GM21367 (cell line): ENCODE results near the gene ANKRD13D.

ENCODE experiments used
- ATAC-seq: cut with Tn5 transposase; IDR thresholded peaks from one replicate; pipeline ENCODE4 v1.9.1; 2021; ENCODE audit not compliant: unreplicated experiment

The ANKRD13D gene

DNA sequence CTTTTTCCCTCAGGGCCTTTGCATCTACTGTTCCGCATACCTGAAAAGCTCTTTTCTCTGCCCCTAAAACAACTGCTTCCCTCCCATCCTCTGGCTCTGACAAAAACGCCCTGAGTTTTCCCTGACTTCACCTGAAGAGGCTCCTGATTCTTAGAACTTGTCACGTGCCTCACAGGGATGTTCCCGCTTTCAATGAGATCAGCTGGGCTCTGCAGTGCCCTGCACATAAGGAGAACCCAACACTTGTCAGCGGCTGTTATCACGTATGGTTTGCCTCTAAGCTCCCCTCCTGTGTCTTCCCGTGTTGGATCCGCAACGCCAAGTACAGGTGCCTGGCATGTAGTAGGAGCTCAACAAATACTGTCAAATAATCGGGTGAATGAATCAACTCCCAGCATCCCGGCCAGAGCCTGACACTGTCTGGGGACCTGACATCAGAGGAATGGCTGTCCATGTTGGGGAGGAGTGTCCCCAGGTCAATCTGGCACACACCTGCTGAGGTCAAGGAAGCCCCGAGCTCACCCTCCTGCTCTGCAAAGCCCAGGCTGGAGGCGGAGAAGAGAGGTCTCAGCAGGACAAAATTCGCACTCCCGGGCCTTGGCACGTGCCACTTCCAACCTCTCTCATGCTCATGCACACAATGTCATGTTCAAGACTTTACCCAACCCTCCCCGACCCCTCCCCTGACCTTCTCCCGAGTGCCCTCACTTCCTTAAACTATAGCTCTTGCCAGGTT lies 27.0 kb upstream of the ANKRD13D start:
- no peak for ATAC-seq

DNA sequence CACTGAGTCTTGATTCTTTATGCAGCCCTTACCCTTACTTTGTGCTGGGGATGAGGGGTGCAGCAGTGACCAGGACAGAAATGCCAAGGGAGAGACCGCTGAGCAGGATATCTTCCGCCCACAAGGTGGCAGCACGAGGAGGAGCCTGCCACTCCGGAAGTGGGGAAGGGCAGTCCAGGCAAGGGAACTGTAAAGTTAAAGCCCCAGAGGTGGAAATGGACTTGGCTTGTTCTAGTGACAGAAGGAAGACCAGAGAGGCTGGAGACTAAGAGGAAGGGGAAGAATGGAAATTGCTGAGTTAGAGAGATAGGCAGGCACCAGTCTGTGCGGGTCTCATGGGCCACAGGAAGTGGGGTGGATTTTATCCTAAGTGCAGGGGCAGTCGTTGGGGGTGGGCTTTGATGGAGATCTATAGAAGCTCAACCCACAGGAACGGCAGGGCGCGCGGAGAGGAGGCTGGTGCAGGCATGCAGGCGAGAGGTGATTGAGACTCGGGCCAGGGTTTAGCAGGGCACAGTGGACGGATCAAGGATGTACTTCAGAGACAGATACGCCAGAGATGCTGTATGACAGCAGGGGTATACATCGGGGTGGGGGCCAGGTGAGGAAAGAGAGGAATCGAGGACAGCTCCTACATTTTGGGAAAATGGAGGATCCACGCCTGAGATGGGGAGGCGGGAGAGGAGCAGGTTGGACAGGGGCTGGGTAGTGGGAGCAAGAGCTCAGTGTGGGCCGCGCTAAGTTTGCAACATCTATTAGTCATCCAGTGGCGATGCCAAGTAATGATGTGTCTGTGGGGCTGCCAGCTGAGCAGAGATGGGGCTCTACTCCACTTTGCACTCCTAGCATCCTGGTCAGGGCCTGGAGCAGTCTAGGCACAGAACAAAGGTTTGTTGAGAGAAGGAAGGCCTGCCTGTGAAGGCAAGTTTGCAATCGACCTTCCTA lies 26.1 kb upstream of the ANKRD13D start:
- ATAC-seq, result no peak

DNA sequence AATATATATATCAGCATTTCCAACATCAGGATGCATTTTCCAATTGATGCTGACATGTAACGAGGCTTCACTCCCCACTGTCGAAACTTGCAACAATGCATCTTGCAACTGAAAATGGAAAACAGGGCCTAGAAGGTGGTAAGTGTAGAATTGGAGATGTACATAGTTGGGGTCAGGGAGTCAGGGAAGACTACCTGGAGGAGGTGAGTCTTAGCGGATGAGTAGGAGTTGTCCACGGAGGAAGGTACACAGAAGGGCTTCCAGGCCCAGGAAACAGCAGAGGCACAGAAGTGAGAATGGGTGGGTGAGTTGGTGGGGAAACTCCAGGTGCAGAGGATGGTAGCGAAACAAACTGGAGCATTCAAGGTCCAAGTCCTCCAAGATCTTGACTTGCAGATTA lies 24.8 kb upstream of the ANKRD13D start:
- no peak for ATAC-seq

DNA sequence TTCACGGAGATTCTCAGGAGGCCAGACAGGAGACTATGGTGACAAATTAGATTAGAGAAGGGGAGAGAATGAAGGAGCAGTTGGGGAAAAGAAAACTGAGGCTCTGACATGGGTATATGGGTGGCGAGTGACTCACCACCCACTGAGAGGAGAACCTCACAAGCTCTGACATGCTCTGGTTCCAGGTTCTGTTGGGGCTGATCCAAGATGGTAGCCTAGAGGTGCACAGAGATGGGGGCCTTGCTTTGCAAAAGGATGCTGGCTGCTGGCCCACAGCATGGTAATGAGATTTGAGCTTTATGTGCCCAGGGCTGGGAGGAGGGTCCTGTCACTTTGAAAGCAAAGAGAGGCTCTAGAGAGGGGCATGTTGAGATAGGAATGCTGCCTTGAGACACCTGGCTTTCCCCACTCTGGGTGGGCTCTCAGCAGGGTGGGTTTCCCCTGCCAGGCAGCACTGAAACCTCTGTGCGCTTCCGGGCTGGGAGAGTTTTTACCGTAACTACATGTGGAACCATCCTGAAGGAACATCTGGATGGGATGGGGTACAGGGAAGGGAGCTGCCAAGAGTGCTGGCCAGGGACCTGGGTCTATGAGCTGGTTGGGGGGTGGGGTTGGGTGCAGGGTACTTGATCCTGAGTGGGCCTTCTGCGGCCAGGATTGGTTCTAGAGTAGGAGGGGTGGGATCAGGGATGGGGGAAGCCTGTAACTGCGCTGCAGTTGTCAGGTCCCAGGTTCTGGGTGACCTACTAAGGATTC lies 24.0 kb upstream of the ANKRD13D start:
- no peak for ATAC-seq

DNA sequence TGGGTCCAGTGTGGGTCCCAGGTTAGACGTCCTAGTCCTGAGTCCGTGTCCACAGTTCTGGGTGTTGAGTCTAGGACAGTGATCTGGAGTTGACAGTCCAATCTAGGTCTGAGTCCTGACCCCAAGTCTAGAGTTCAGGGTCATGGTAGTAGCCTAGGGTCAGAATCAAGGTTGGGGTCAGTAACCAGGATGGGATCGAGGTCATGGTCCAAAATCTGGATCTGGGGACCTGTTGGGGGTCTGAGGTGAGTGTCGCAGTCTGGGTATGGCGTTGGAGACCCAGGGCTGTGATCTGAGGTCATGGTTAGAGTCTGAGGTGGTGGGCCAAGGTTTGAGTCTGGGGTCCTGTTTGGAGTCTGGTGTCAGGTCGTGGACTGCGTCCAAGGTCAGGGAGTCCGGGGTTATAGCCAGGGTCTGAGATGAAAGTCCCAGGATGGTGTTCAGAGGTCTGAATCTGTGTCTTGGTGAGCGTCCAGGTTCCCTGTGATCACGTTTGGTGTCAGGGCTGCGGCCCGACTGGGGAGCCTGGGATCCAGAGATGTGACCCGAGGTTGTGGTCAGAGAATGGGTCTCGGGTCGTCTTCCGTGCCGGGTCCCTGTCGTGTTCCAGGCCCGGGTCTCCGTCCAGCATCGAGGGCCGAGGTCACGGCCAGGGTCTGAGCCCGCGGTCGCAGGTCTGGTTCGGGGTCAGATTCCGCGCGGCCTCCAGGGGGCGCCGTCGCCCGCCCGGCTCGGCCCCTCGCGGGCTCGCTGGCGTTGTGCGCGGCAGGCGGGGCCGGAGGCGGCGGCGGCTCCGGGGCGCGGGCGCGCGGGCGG lies 23.3 kb upstream of the ANKRD13D start:
- ATAC-seq, result no peak

DNA sequence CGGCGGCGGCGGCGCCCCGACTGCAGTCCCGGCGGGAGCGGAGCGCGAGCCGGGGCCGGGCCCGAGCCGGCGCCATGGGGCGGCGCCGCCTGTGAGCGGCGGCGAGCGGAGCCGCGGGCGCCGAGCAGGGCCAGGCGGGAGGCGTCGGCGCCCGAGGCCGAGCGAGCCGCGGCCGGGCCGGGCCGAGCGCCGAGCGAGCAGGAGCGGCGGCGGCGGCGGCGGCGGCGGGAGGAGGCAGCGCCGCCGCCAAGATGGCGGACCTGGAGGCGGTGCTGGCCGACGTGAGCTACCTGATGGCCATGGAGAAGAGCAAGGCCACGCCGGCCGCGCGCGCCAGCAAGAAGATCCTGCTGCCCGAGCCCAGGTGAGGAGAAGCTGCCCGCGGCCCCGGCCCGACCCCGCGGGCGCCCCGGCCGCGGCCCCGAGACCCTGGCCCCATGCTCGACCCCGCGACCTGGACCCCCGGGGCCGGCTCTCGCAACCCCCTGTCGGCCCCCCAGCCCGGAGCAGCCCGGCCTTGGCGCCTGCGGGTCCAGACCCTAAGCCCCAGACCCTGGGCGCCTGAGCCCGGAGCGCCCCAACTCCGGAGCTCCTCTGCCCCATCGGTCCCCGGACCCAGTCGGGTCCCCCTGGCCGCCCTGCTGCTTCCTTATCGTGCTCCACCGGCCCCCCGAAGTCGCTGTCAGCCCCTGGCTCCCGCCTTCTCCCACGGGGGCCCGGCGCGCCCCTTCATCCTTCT lies 22.5 kb upstream of the ANKRD13D start, which contains the start of gene GRK2:
Gene GRK2 (plus strand): TSS at position 25 of the 739 bp plus-strand sequence. CDS start 227 bp downstream, at position 252.
- no peak for ATAC-seq

DNA sequence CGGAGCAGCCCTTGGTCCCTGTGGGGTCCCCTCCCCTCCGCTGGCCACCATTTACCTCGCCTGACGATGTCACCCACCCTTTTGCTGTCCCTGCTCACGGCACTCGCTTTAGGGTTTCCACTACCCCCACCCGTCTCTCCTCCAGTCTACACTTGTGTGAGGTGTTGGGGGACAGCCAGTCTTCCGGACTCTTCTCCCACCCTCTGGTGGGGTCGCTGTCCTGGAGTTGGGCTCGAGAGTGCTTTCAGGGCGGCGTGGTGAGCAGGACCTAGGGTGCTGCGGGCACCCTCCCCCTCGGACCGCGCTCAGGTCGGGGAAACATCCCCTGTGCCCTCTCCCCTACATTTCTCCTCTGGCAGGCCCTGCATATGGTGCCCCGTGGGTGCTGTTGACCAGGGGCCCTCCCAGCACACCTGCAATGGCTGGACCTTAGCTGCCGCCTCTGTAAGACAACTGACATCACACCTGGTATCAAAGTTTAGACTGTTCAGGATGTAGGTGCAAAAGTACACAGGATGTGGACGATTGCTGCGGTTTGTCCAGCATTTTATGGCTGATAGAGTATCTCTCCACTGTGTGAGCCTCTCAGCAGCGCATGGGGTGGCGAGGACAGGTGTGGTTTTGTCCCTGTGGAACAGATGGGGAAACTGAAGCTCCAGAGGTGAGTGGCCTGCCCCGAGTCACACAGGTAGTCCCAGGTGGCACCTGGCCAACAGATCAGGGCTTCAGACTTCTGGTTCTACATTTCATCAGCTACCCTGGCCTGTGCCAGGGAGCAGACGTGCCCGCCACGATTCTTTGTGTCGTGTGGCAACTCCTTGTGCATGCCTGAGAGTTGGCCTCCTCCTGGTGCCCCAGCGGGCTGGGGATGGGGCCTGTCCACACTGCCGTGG lies 21.7 kb upstream of the ANKRD13D start:
- no peak for ATAC-seq

DNA sequence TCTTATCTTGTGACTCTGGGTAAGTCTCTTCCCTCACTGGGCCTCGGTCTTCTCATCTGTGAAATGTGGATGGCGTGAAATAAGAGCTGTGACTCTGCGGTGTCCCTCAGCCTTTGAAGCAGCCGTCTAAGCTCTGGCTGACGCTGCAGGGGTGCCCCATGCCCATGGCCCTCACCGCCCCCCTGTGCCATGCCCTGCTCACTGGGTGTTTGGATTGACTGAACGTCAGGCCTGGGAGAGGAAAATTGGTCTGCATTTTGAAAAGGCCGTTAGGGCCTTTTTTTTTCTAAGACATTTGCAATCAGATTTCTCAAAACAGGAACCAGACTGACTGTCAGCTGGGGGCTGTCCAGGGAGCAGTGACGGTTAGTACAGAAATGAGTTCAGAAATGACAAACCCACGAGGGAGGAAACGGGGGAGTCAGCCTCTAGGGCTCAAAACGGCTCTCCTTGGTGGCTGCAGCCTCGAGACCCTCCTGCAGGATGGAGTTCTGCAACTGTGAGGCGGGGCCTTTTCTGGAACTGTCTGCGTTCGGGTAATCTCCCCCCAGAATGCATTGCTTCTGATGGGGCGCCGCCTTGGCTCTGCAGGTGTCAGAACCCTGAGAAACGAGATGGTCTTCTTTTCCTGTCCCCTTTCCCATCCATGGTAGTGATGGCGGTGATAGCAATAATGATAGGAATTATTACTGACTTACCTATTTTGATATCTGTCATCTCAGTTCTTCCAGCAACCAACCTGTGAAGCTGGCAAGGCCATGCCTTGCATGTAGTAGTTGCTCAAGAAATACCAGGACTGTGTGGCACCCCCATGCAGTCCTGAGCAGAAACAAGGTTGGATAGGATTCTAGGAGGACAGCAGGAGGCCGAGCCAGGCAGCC lies 20.8 kb upstream of the ANKRD13D start:
- no peak for ATAC-seq

DNA sequence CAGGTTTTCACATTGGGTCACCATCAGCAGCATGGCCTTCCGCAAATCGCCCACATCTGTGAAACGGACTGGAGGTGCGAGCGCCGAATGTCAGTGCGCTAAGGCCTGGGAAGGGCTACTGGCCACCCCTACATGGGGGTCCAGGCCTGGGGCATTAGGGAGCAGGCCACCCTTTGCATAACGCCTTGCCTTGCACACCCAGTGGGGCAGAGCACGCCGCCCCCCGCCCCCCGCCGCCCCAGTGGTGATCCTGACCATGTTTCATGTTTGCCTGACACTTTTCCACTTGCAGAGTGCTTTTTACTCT lies 20.2 kb upstream of the ANKRD13D start:
- no peak for ATAC-seq

DNA sequence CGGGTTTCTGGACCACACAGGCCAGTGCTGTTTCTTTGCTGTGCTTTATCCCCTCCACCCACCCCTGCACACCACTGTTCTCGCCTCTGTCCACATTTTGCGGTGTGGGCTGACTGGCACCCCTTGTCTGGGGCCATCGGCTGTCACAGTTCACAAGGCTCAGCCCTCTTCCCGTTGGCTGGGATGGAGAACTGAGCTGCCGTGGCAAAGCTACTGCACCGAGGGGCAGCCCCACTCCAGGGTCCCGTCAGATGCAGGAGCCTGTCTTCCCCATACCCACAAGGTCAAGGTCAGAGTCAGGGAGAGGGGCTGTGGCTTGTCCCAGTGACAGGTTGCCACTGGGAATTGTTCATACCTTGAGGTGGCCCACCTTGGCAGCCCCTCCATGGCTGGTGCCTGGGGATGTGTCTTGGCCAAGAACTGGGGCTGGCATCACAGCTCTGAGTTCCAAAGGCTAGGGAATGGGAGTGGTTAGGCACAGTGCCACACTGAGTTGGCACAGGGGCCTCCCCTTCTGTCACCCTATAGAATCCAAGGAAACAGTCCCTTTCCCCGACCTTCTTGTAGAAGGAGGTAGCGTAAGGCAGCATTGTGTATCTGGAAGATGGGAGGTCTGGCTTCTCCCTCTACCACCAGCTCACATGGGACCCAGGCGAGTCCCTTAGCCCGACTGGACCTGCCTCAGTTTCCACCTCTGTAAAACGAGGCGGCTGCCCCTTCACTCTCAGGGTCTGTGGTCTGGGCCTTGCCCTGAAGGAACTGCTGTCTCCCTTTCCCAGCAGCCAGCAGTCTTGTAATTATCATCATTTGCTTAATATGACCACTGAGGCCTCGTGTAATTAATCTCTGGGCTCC lies 19.5 kb upstream of the ANKRD13D start:
- no peak for ATAC-seq

DNA sequence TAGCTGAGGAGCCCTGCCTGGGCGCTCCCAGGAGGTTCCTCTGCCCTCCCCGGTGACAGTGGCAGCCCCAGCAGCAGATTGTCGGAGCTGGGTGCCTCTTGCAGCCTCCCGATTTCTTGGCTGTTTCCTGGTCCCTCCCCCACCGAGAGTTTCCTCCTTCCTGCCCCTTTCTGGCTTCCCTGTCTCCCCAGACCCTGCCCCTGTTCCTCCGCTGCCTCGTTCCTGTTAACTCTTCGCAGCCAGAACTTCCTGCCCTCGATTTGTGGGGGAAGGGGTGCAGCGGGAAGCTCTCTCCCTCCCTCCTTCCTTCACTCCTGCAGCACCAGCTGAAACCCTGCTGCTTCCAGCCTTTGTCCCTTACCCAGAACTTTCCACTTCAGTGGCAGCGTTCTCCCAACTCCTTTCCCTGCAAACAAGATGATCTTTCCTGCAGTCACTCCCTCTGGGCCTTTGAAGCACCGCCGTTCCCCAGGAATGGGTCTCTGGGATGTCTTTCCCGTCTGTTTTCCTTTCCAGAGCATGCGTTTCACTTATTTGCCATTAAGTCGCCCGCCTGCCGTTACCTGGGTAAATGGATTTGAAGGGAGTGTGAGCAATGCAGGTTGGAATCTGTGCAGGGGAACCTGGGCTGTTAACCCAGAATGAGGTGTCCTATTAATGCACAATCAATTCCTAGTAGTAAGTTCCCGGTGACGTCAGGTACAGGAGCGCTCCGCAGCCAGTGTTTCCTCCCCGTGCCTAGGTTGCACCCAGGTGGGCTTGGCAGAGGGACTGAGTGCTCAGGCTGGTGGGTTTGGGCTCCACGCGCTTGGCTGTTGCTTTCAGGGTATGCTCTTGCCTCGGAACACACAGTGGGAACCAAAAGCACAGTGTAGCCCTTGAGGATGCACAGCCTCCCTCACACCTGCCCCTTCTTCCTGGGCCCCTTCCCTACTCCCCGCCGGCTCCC lies 18.6 kb upstream of the ANKRD13D start:
- ATAC-seq, result no peak

DNA sequence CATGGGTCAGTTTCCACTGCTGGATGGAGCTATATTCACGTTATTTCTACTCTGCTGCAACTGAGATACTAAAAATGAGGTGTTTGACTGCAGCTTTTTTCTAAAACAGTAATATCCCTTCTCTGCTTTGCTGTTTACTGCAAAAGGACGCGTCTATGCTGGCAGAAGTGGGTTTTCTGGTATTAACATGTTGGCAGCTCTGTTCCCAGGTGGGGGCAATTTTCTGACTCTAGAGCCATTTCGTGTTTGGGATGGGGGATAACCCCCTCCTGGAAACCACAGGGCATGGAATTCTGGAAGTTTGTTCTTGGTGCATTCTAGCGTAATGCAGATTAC lies 17.9 kb upstream of the ANKRD13D start:
- ATAC-seq, result no peak

DNA sequence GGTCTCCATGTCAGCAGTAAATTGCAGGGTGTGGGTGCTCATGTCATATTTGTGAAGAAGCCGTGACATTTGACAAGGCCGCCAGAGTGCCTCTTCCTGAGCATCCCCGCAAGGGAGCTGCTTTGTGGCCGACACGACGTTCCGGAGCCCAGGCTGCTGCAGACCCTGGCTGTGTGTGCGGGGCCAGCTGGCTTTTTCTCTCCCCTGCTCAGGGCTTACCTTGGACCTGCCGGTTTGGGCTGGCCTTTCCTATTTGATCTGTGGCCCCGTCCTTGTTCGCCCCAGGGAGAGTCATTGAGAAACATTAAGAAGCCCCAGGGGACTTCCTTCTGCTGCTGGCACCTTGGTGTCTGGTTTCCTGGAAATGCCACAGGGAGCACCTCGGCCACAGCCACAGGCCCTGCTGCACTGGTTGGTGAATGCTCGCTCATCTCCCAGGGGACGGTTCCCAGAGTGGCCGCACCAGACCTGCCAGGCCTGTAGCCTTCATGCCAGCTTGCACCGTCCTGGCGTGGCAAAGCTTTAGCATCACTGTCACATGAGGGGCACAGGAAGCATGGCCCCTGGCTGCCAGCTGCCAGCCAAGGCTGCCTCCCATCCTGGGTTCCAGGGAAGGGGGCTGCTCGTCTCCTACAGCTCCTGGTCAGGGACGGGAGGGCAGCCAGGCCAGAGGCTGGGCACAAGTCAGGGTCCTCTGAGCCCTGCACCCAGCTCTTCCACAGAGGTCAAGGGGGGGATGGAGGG lies 17.4 kb upstream of the ANKRD13D start:
- ATAC-seq, result no peak

DNA sequence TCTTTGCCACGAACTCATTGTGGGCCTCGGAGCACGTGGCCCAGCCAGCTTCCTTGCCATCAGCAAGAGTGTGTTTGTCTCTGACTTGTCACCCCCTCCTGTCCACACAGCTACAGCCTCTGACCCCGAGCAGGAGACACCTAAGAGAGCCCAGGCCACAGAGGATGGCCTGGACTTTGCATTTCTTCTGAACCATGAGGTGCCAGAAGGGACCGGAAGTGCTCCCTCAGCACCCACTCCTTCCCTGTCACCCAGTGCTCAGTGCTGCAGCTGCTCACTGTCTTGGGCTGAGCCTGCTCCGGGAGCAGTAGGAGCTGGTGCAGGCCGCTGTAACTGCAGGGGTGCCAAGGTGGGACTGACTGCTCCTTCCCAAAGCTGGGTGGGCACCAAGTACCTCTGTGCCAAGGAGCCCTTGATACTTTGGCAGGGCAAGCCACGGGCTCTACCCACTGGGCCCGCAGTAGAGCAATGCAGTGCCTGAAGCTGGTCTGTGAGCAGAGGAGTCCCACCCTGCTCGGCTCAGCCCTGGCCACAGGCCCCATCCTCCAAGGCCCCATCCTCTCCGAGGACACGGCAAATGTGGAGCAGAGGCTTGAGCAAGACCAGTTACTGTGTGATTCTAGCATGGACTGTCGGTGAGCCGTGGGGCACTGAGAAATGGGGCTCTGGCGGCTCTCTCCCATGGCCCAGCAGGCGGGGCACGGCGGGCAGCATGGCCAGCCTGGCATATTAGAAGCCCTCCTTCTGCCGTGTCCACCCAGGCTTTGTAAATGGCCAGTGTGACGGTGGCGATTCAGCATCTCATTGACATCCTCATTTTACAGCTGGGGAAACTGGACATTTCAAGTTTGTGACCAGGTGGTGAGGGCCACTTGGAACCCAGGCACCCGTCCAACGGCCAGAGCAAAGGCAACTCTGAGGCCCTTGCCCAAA lies 16.5 kb upstream of the ANKRD13D start:
- no peak for ATAC-seq
